Activated naive CD8-positive, alpha-beta T cell treated with anti-CD3 and anti-CD28 coated beads for 36 hours (primary cell): ENCODE results near the gene RAET1E. TPM values are rescaled to one million over a fixed set of nuclear protein-coding genes. Genes with fewer than 3 reads are reported as not detected.
"Not testable (repeated sequence)": the region's sequence is repeated elsewhere in the genome, so short reads cannot be mapped to it uniquely, and the experiment has no call there.

Source experiments
- DNase-seq: peaks from one replicate; pipeline ENCODE4 v3.0.0; 2021
- H3K27ac Mint-ChIP-seq: one replicate; pipeline ENCODE4 v1.8.0; 2022; ENCODE audit warnings: mild to moderate bottlenecking, moderate library complexity, mixed read lengths
- H3K27me3 Mint-ChIP-seq: one replicate; pipeline ENCODE4 v1.8.0; 2022; ENCODE audit warnings: mild to moderate bottlenecking, mixed read lengths
- H3K36me3 Mint-ChIP-seq: one replicate; pipeline ENCODE4 v1.8.0; 2021; ENCODE audit warnings: mild to moderate bottlenecking, mixed read lengths
- H3K4me1 Mint-ChIP-seq: one replicate; pipeline ENCODE4 v1.8.0; 2021; ENCODE audit warnings: mixed read lengths
- H3K4me3 Mint-ChIP-seq: one replicate; pipeline ENCODE4 v1.8.0; 2022; ENCODE audit warnings: mild to moderate bottlenecking, moderate library complexity, mixed read lengths
- H3K9me3 Mint-ChIP-seq: one replicate; pipeline ENCODE4 v1.8.0; 2022; ENCODE audit warnings: mixed read lengths
- total RNA-seq, 2 experiments: library from RNA; stranded (reverse); gene quantifications; one replicate each; pipeline ENCODE4 v1.2.3, GENCODE V29; 2021

The RAET1E gene
- total RNA-seq, 2 experiments from 2014 or later: not detected

DNA sequence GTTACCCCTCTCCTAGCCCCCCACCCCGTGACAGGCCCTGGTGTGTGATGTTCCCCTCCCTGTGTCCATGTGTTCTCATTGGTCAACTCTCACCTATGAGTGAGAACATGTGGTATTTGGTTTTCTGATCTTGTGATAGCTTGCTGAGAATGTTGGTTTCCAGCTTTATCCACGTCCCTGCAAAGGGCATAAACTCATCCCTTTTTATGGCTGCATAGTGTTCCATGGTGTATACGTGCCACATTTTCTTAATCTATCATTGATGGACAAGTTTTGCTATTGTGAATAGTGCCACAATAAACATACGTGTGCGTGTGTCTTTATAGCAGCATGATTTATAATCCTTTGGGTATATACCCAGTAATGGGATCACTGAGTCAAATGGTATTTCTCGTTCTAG lies 6.0 kb downstream of the RAET1E start:
- H3K4me3 Mint-ChIP-seq, H3K9me3 Mint-ChIP-seq, H3K27me3 Mint-ChIP-seq, H3K36me3 Mint-ChIP-seq, H3K27ac Mint-ChIP-seq, DNase-seq: not testable (repeated sequence)
- peaks cover 11% of the 10 kb centered on the region for H3K4me1 Mint-ChIP-seq

DNA sequence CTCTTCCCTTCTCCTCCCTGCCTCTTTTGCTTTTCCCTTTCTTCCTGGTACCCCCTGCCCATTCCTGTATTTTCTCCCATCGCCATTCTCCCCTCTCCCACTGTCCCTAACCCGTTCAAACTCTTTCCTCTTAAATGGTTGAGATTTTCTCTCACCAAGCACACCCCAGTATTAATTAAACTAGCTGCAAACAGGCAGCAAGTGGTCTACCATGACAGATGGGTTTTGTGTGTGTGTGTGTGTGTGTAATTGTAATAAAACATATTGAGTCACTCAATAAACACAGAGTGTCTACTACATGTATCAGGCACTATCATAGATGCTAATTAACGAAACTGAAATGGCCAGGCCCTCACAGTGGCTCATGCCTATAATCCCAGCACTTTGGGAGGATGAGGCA lies 6.7 kb downstream of the RAET1E start:
- Mint-ChIP-seq H3K4me3 (no peak overlapping the region), H3K36me3 (no peaks in the 10 kb centered on the region), H3K9me3 (no peaks in the 10 kb centered on the region), H3K4me1 (peaks cover 7% of the 10 kb centered on the region), H3K27me3 (no peaks in the 10 kb centered on the region), H3K27ac (no peak overlapping the region)
- no peak for DNase-seq

DNA sequence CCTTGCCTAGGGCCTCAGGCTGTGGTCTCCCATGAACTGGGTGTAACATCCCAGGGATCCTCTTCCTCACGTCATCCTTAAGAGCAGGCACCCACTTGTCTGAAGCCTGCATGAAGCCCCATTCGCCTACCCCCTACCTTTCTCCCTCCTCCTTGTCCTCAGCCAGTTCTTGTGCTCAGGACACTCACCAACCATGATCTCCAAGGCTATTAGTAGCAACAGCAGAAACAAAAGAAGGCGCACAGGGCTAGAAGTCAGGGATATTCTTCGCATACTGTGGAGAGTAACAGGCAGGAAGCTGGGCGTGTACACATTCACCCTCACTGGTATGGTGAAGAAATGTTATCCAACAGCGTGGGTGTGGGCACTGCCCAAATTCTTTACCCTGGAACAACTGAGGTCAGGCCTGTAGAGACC lies 7.3 kb downstream of the RAET1E start:
- no peak overlapping the region for H3K4me3 Mint-ChIP-seq
- no peak overlapping the region for H3K27ac Mint-ChIP-seq
- no peaks in the 10 kb centered on the region for H3K9me3 Mint-ChIP-seq
- H3K4me1 Mint-ChIP-seq: peaks cover under 1% of the 10 kb centered on the region
- no peaks in the 10 kb centered on the region for H3K27me3 Mint-ChIP-seq
- no peak for DNase-seq
- H3K36me3 Mint-ChIP-seq: no peaks in the 10 kb centered on the region

DNA sequence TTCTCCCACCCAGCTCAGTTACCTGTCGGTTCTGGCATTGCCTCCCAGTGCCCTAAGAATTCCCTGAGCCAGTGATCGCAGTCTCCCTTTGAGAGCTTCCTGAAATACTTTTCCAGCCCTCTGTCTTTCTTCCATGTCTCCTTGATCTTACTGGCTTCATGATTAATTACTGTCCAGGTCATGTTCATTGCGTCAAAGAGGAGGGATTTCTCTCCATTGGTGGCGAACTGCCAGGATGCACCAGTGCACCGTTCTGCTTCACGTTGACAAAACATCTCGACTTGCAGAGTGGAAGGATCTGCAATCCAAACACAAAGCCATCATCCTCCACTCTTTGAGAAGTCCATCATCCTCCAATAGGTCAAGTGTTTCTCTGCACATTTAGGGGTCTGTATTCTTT lies 8.6 kb downstream of the RAET1E start:
- H3K9me3 Mint-ChIP-seq: no peaks in the 10 kb centered on the region
- H3K27me3 Mint-ChIP-seq: no peaks in the 10 kb centered on the region
- no peak overlapping the region for H3K27ac Mint-ChIP-seq
- H3K4me1 Mint-ChIP-seq: no peaks in the 10 kb centered on the region
- H3K4me3 Mint-ChIP-seq: no peak overlapping the region
- no peak for DNase-seq
- H3K36me3 Mint-ChIP-seq: no peaks in the 10 kb centered on the region

GRCh38 chr6:149888659-149889058 lies 9.3 kb downstream of the RAET1E start:
- H3K4me3 Mint-ChIP-seq: no peak overlapping the region
- H3K27ac Mint-ChIP-seq: no peak overlapping the region
- no peaks in the 10 kb centered on the region for H3K27me3 Mint-ChIP-seq
- no peaks in the 10 kb centered on the region for H3K9me3 Mint-ChIP-seq
- no peaks in the 10 kb centered on the region for H3K36me3 Mint-ChIP-seq
- H3K4me1 Mint-ChIP-seq: no peaks in the 10 kb centered on the region
- no peak for DNase-seq

DNA sequence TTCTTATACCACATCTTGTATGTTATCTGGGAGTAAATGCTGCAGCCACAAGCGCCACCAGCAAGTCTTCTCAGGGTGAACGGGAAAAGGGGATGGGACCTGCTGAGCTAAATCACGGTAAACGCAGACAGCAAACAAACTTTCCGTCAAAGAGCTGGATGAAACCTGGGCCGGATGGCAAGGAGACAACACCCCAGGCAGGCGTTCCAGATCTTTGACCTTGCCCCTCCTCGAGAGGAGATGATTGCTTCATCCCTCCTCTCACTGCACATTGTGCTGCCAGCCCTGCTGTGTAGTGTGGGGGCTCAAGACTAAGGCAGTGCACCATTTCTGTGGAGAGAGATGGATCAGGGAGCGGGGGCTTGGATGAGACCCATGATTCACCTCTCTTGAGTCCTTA lies 9.8 kb downstream of the RAET1E start:
- H3K4me1 Mint-ChIP-seq: no peaks in the 10 kb centered on the region
- H3K36me3 Mint-ChIP-seq: no peaks in the 10 kb centered on the region
- H3K27ac Mint-ChIP-seq: no peak overlapping the region
- no peak for DNase-seq
- H3K9me3 Mint-ChIP-seq: no peaks in the 10 kb centered on the region
- H3K27me3 Mint-ChIP-seq: no peaks in the 10 kb centered on the region
- H3K4me3 Mint-ChIP-seq: no peak overlapping the region

DNA sequence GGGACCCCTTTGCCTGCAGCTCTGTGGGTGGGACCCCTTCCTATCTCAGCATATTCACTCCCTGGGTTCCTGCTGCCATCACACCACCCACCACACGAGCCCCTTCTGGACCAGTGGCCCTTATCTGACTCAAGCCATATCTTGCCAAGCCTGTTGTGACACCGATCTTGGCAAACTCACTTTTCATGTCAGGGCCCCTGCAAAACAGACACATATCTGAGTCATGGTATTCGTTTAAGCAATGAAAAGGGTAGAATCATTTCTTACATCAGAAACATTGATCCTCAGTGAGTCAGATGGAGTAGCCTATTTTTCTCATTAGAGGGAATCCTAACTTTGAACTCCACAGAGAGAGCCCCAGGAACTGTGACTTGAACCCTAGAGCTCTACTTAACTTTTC lies 10.6 kb downstream of the RAET1E start:
- Mint-ChIP-seq H3K36me3 (no peaks in the 10 kb centered on the region), H3K27me3 (no peaks in the 10 kb centered on the region), H3K9me3 (no peaks in the 10 kb centered on the region), H3K27ac (no peak overlapping the region), H3K4me1 (no peaks in the 10 kb centered on the region), H3K4me3 (no peak overlapping the region)
- no peak for DNase-seq

GRCh38 chr6:149885888-149886287 lies 12.0 kb downstream of the RAET1E start:
- H3K36me3 Mint-ChIP-seq: no peaks in the 10 kb centered on the region
- no peaks in the 10 kb centered on the region for H3K9me3 Mint-ChIP-seq
- DNase-seq: no peak
- H3K4me3 Mint-ChIP-seq: no peak overlapping the region
- no peak overlapping the region for H3K27ac Mint-ChIP-seq
- no peaks in the 10 kb centered on the region for H3K4me1 Mint-ChIP-seq
- no peaks in the 10 kb centered on the region for H3K27me3 Mint-ChIP-seq

DNA sequence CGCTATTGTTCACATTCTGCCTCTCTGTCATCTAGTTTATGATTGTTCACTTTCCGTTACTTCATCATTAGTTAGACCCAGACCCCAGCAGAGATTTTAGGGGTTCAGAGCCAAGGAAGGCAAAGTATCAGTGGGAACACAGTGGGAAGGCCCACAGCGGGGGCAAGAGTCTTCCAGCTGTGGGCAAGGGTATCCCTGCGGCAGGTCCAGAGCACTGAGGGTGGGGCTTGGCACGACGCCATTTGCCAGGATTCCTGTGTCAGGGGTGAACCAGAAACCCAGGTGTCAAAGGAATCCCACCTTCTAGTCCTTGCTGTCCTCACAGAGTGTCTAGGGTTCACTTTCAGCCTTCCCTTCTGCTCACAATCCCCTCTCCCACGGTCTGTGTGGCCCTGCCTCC lies 13.3 kb downstream of the RAET1E start:
- Mint-ChIP-seq H3K27ac (no peak overlapping the region), H3K4me1 (no peaks in the 10 kb centered on the region), H3K27me3 (peaks cover 3% of the 10 kb centered on the region), H3K4me3 (no peak overlapping the region), H3K36me3 (no peaks in the 10 kb centered on the region), H3K9me3 (no peaks in the 10 kb centered on the region)
- no peak for DNase-seq

GRCh38 chr6:149884215-149884614 lies 13.7 kb downstream of the RAET1E start:
- Mint-ChIP-seq H3K27ac (no peak overlapping the region), H3K27me3 (peaks cover 7% of the 10 kb centered on the region), H3K36me3 (no peaks in the 10 kb centered on the region), H3K4me1 (no peaks in the 10 kb centered on the region), H3K9me3 (no peaks in the 10 kb centered on the region), H3K4me3 (no peak overlapping the region)
- no peak for DNase-seq

- Mint-ChIP-seq H3K4me1 (no peaks in the 10 kb centered on the region), H3K27ac (no peak overlapping the region), H3K27me3 (peaks cover 27% of the 10 kb centered on the region), H3K9me3 (no peaks in the 10 kb centered on the region), H3K36me3 (no peaks in the 10 kb centered on the region), H3K4me3 (no peak overlapping the region)
- DNase-seq: no peak
Observed at GRCh38 chr6:149881860-149882259, 16.1 kb downstream of the RAET1E start.

DNA sequence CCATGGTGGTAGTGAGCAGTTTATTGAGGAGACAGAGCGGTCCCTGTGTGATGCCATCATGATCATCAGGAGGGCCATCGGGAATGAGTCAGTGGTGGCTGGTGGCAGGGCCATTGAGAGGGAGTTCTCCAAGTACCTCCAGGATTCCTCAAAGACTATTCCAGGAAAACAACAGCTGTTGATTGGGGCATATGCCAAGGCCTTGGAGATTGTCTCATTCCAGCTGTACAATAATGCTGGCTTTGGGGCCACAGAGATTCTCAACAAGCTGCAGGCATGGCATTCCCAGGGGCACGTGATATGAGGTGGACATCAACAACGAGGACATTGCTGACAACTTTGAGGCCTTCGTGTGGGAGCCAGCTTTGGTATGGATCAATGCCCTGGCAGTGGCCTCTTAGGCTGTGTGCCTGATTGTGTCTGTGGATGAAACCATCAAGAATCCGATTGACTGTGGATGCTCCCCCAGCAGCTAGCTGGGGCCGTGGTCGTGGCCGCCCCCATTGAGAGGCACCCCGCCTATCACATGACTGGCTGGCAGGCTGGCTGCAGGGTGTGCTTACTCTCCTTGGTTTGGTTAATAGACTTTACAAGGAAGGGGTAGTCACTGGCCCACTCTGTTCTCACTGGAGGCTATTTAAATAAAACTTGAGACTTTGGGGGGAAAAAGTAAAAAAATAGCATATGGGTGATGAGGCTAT lies 16.7 kb downstream of the RAET1E start:
- Mint-ChIP-seq H3K4me1 (no peaks in the 10 kb centered on the region), H3K36me3 (no peaks in the 10 kb centered on the region), H3K4me3 (no peak overlapping the region), H3K27ac (no peak overlapping the region), H3K27me3 (peaks cover 27% of the 10 kb centered on the region), H3K9me3 (no peaks in the 10 kb centered on the region)
- no peak for DNase-seq

- Mint-ChIP-seq H3K4me3 (no peak overlapping the region), H3K36me3 (no peaks in the 10 kb centered on the region), H3K9me3 (no peaks in the 10 kb centered on the region), H3K27me3 (peaks cover 31% of the 10 kb centered on the region), H3K4me1 (no peaks in the 10 kb centered on the region), H3K27ac (no peak overlapping the region)
- DNase-seq: no peak
Observed at GRCh38 chr6:149877659-149878058, 20.3 kb downstream of the RAET1E start.

DNA sequence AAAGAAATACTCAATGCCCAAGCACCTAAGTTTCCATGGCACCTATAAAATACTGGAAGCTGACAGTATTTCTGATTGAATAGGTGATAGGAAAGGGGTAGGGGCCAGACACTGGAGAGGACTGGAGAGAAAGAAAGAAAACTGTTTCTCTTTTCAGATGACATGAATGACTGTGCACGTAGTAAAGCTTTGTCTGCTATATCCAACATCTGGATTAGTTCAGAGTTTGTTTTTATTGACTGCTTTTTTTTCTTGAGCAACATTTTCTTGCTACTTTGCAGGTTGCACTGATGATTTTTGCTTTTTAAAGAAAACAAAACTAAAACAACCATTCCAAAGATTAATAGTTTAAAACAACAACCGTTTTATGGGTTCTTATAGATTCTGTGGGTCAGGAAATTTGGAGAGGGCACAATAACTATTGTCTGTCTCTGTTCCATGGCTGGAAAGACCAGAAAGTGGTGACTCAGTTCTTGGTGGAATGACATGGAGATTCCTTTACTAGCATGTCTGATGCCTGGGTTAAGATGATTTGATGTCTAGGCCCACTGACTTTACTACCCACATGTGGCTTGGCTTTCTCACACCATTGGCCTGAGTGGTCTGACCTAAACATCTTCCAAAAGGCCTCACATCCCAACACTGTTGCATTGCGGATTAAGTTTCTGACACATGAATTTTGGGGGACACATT lies 21.5 kb downstream of the RAET1E start:
- no peak overlapping the region for H3K4me3 Mint-ChIP-seq
- peaks cover 3% of the 10 kb centered on the region for H3K9me3 Mint-ChIP-seq
- DNase-seq: no peak
- H3K4me1 Mint-ChIP-seq: no peaks in the 10 kb centered on the region
- H3K27ac Mint-ChIP-seq: no peak overlapping the region
- H3K36me3 Mint-ChIP-seq: no peaks in the 10 kb centered on the region
- peaks cover 31% of the 10 kb centered on the region for H3K27me3 Mint-ChIP-seq

DNA sequence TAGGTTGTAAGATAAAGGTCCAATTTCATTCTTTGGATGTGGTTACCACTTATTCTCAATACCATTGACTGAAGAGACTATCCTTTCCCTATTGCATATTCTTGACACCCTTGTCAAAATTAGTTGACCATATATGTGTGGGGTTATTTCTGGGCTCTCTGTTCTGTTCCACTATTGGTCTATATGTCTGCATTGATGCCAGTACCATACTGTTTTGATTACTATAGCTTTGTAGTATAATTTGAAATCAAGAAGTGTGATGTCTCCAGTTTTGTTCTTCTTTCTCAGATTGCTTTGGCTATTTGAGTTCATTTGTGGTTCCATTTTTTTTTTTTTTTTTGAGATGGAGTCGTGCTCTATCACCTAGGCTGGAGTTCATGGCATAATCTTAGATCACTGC lies 25.7 kb downstream of the RAET1E start:
- Mint-ChIP-seq H3K36me3 (no peaks in the 10 kb centered on the region), H3K4me3 (no peak overlapping the region), H3K27me3 (peaks cover 6% of the 10 kb centered on the region), H3K27ac (no peak overlapping the region), H3K4me1 (no peaks in the 10 kb centered on the region), H3K9me3 (peaks cover 3% of the 10 kb centered on the region)
- DNase-seq: no peak

DNA sequence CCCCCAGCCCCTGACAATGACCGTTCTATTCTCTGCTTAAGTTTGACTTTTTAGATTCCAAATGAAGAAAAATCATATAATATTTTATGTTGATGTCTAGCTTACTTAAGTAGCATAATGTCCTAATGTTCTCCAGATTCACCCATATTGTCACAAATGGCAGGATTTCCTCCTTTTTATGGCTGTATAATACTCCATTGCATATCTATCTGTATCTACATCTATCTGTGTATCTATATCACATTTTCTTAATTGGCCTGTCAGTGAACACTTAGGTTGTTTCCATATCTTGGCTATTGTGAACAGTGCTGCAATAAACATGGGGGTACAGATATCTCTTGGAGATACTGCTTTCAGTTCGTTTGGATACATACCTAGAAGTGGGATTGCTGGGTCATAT lies 26.7 kb downstream of the RAET1E start:
- peaks cover 3% of the 10 kb centered on the region for H3K9me3 Mint-ChIP-seq
- H3K27ac Mint-ChIP-seq: no peak overlapping the region
- H3K27me3 Mint-ChIP-seq: peaks cover 4% of the 10 kb centered on the region
- no peaks in the 10 kb centered on the region for H3K4me1 Mint-ChIP-seq
- no peak overlapping the region for H3K4me3 Mint-ChIP-seq
- no peak for DNase-seq
- no peaks in the 10 kb centered on the region for H3K36me3 Mint-ChIP-seq
